ENCODE data around the gene MYOM3. TPM values are rescaled to one million over a fixed set of nuclear protein-coding genes. Genes with fewer than 3 reads are reported as not detected.
A peak's percentile ranks its signal among the peaks of the same experiment; 100 is the strongest.

Gene MYOM3
- total RNA-seq, 1 experiment from 2014 or later = 7.9 TPM

DNA sequence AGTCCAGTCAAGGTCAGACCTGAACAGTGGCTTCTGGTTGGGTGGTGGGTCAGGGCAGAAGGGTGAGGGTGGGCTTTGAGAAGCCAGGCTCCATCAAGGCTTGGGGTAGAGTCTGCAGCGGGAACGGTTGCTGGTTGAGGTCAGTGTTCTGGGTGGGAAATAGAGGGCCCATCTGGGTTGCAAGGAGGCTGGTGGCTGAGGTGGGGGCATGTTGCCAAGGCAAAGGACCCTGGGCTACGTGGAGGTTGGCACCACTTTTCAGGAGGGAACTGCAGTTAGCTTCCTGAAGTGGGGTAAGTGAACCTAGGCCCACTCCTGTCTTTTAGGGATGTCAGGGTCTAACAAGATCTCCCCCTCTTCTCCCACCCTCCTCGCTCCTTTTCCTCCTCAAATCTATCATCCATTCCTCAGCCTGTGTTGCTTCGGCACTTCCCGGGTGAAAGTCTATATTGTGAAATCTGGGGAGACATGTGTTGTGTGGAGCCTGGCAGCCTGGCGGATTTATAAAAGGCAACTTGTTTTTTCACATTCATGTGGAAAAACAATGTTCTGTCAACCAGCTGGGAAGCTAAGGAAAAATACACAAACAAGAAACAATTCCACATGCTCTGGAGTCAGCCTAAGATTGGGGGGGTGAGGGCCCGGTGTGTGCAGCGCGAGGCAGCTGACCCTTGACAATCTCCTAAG is 29.5 kb upstream of the MYOM3 start:
- TF ChIP-seq SIN3A (IDR thresholded peaks at IDR 0.05; ENCODE audit: low read depth) = no peak
- TF ChIP-seq TCF7L2 (IDR thresholded peaks at IDR 0.05; ENCODE audit: borderline replicate concordance, extremely low read depth, insufficient read depth, insufficient read length) = no peak
- no peak for TF ChIP-seq POLR2AphosphoS5 (IDR thresholded peaks at IDR 0.05; ENCODE audit: low read depth, low read length)
- no peak for TF ChIP-seq CBX3 (IDR thresholded peaks at IDR 0.05; ENCODE audit: low read depth)
- no peak for TF ChIP-seq YY1 (IDR thresholded peaks at IDR 0.05; ENCODE audit: extremely low read depth, insufficient replicate concordance, low read depth, low read length)
- TF ChIP-seq JUND (IDR thresholded peaks at IDR 0.05) = no peak
- ChIA-PET CTCF (no interaction called here), RAD21 (ENCODE audit: low non-redundant PET in 1 of 2, low total read pairs in 2 of 2, uncharacterized antibody in 2 of 2, unreplicated experiment in 2 of 2) (no interaction called here), POLR2A (no interaction called here)
- Histone ChIP-seq H2AFZ (ENCODE audit: low read depth, low read length, poor library complexity, severe bottlenecking) (no peak overlapping the region), H3K27me3 (ENCODE audit: insufficient read depth, low read length) (no peaks in the 10 kb centered on the region), H3K4me2 (ENCODE audit: low read length) (peak overlapping the region; percentile 92), H3K9me3 (ENCODE audit: control insufficient read depth in 1 of 2, insufficient read depth in 1 of 2, low read depth in 1 of 2, low read length in 2 of 2) (no peaks in the 10 kb centered on the region; a peak in 1 of 4 replicates), H3K9me2 (ENCODE audit: insufficient read depth) (no peaks in the 10 kb centered on the region), H4K20me1 (ENCODE audit: insufficient read depth) (no peaks in the 10 kb centered on the region), H3K4me3 (replicated peaks in 1 of 2; ENCODE audit: low read depth in 1 of 2, low read length in 2 of 2) (no peak overlapping the region), H3K9ac (ENCODE audit: low read length) (no peak overlapping the region), H3K79me2 (ENCODE audit: insufficient read depth, low read length) (no peaks in the 10 kb centered on the region), H3K4me1 (ENCODE audit: control insufficient read depth in 1 of 2, insufficient read depth in 2 of 2, low read length in 2 of 2) (peaks cover 10 to 20% of the 10 kb centered on the region in 2 experiments), H3K27ac (ENCODE audit: low read depth, low read length) (no peak overlapping the region), H3K36me3 (ENCODE audit: control insufficient read depth in 1 of 2, insufficient read depth in 2 of 2, low read length in 2 of 2) (no peaks in the 10 kb centered on the region)
- ATAC-seq (no peak), DNase-seq (ENCODE audit: low read depth, low spot score) (no peak)
- no TSS peak for BruUV-seq (replicated peaks)
- intact Hi-C loops (cut with micrococcal nuclease) = no loop called here

DNA sequence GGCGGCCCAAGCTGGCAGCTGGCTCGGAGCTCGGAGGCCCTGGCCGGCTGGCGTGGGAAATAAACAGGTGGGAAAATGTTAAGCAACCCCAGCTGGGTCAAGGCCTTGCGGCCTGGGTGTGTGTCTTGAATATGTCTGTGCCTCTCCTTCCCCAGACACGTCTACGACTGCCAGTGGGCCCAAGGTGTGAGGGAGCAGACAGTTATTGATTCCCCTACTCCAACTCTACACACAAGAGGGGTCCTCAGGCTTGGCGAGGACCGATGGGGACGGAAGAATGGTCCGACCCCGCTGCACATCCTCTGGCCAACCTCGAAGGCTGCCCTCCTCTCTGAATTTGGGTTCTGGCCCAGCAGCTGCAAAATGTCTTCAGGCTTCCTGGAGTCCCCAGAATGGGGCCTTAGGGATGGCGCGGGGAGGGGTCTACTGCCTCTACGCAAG is 28.8 kb upstream of the MYOM3 start:
- DNase-seq (ENCODE audit: low read depth, low spot score) (no peak), ATAC-seq (no peak)
- TF ChIP-seq SIN3A (IDR thresholded peaks at IDR 0.05; ENCODE audit: low read depth) (no peak), SRF (IDR thresholded peaks at IDR 0.05; ENCODE audit: low read depth) (no peak), TCF7L2 (IDR thresholded peaks at IDR 0.05; ENCODE audit: borderline replicate concordance, extremely low read depth, insufficient read depth, insufficient read length) (no peak), YY1 (IDR thresholded peaks at IDR 0.05; ENCODE audit: extremely low read depth, insufficient replicate concordance, low read depth, low read length) (no peak), ELF1 (IDR thresholded peaks at IDR 0.05; ENCODE audit: borderline replicate concordance, low read depth) (no peak), EGR1 (IDR thresholded peaks at IDR 0.05; ENCODE audit: low read depth) (no peak), RAD21 (IDR thresholded peaks at IDR 0.05; ENCODE audit: low read depth) (no peak), CEBPB (IDR thresholded peaks at IDR 0.05; ENCODE audit: low read depth) (no peak), ZNF274 (IDR thresholded peaks at IDR 0.05; ENCODE audit: low read depth, low read length) (no peak)
- TF ChIP-seq, protein P1, sequence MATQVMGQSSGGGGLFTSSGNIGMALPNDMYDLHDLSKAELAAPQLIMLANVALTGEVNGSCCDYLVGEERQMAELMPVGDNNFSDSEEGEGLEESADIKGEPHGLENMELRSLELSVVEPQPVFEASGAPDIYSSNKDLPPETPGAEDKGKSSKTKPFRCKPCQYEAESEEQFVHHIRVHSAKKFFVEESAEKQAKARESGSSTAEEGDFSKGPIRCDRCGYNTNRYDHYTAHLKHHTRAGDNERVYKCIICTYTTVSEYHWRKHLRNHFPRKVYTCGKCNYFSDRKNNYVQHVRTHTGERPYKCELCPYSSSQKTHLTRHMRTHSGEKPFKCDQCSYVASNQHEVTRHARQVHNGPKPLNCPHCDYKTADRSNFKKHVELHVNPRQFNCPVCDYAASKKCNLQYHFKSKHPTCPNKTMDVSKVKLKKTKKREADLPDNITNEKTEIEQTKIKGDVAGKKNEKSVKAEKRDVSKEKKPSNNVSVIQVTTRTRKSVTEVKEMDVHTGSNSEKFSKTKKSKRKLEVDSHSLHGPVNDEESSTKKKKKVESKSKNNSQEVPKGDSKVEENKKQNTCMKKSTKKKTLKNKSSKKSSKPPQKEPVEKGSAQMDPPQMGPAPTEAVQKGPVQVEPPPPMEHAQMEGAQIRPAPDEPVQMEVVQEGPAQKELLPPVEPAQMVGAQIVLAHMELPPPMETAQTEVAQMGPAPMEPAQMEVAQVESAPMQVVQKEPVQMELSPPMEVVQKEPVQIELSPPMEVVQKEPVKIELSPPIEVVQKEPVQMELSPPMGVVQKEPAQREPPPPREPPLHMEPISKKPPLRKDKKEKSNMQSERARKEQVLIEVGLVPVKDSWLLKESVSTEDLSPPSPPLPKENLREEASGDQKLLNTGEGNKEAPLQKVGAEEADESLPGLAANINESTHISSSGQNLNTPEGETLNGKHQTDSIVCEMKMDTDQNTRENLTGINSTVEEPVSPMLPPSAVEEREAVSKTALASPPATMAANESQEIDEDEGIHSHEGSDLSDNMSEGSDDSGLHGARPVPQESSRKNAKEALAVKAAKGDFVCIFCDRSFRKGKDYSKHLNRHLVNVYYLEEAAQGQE (IDR thresholded peaks at IDR 0.05; ENCODE audit: low read depth) = no peak
- TF ChIP-seq, protein P2, sequence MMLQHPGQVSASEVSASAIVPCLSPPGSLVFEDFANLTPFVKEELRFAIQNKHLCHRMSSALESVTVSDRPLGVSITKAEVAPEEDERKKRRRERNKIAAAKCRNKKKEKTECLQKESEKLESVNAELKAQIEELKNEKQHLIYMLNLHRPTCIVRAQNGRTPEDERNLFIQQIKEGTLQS (IDR thresholded peaks at IDR 0.05) = no peak
- intact Hi-C loops (cut with micrococcal nuclease) = no loop called here
- H3K4me1 ChIP-seq (ENCODE audit: control insufficient read depth in 1 of 2, insufficient read depth in 2 of 2, low read length in 2 of 2) = peaks cover 10 to 20% of the 10 kb centered on the region in 2 experiments
- CTCF ChIA-PET = interaction anchor here (0.8 kb wide), 1 partner anchor 10 kb away, joined by 3 read pairs; no protein-coding TSS in a partner anchor
- no peak overlapping the region for H3K4me3 ChIP-seq (replicated peaks in 1 of 2; ENCODE audit: low read depth in 1 of 2, low read length in 2 of 2)
- no peaks in the 10 kb centered on the region; a peak in 1 of 4 replicates for H3K9me3 ChIP-seq (ENCODE audit: control insufficient read depth in 1 of 2, insufficient read depth in 1 of 2, low read depth in 1 of 2, low read length in 2 of 2)
- H3K4me2 ChIP-seq (ENCODE audit: low read length) = no peak overlapping the region
- H3K9ac ChIP-seq (ENCODE audit: low read length) = no peak overlapping the region
- no TSS peak for BruUV-seq (replicated peaks)
- no peaks in the 10 kb centered on the region for H4K20me1 ChIP-seq (ENCODE audit: insufficient read depth)
- no peaks in the 10 kb centered on the region for H3K27me3 ChIP-seq (ENCODE audit: insufficient read depth, low read length)
- POLR2A ChIA-PET = no interaction called here
- H3K9me2 ChIP-seq (ENCODE audit: insufficient read depth) = no peaks in the 10 kb centered on the region
- no peaks in the 10 kb centered on the region for H3K36me3 ChIP-seq (ENCODE audit: control insufficient read depth in 1 of 2, insufficient read depth in 2 of 2, low read length in 2 of 2)
- no peaks in the 10 kb centered on the region for H3K79me2 ChIP-seq (ENCODE audit: insufficient read depth, low read length)
- RAD21 ChIA-PET (ENCODE audit: low non-redundant PET in 1 of 2, low total read pairs in 2 of 2, uncharacterized antibody in 2 of 2, unreplicated experiment in 2 of 2) = no interaction called here
- no peak overlapping the region for H3K27ac ChIP-seq (ENCODE audit: low read depth, low read length)
- H2AFZ ChIP-seq (ENCODE audit: low read depth, low read length, poor library complexity, severe bottlenecking) = no peak overlapping the region
